H1 (cell line): ENCODE data around the gene TCFL5. TPM values are rescaled to one million over a fixed set of nuclear protein-coding genes. Genes with fewer than 3 reads are reported as not detected.
A peak's percentile ranks its signal among the peaks of the same experiment; 100 is the strongest.

Source experiments
- CTCF ChIA-PET: fragments of 300-600 bp; sonication (Branson Sonifier 250); formaldehyde crosslinking; loops from one replicate; lab custom pipeline; 2021; ENCODE audit not compliant: partially characterized antibody; lab: Charles Lee
- POLR2A ChIA-PET: fragments of 300-600 bp; sonication (Branson Sonifier 250); formaldehyde crosslinking; loops from one replicate; lab custom pipeline; 2021; ENCODE audit warnings: inconsistent platforms; ENCODE audit not compliant: partially characterized antibody; lab: Charles Lee
- DNase-seq, 2 experiments: peaks; one replicate each; pipeline versions ENCODE4 v3.0.0 to v3.0.0-alpha.2; 2010 to 2022; ENCODE audit warnings: low spot score in 2 of 2, low read depth in 1 of 2, mixed read lengths in 1 of 2
- FAIRE-seq: peaks from 2 replicates; lab custom pipeline; 2011; peaks lifted over from hg19 to GRCh38; lab: Jason Lieb, UNC
- H2AFZ ChIP-seq: 2 replicates; pipeline ENCODE4 v1.8.1; 2012; ENCODE audit warnings: low read length, inconsistent platforms
- H2AK5ac ChIP-seq: 2 replicates; pipeline ENCODE4 v1.6.1; 2013; ENCODE audit warnings: low read depth, low read length
- H2BK120ac ChIP-seq: replicated peaks from 2 replicates; pipeline ENCODE3; 2013; ENCODE audit warnings: low read depth, low read length, inconsistent platforms
- H2BK12ac ChIP-seq: 2 replicates; pipeline ENCODE4 v1.6.1; 2013; ENCODE audit warnings: low read depth, low read length
- H2BK15ac ChIP-seq: 2 replicates; pipeline ENCODE4 v1.6.1; 2013; ENCODE audit warnings: low read length
- H2BK20ac ChIP-seq: 2 replicates; pipeline ENCODE4 v1.6.1; 2013; ENCODE audit warnings: low read length
- H2BK5ac ChIP-seq: 2 replicates; pipeline ENCODE4 v1.6.1; 2013; ENCODE audit warnings: low read depth, low read length
- H3K14ac ChIP-seq: 2 replicates; pipeline ENCODE4 v1.6.1; 2013; ENCODE audit warnings: inconsistent platforms; ENCODE audit not compliant: insufficient read length
- H3K18ac ChIP-seq: 2 replicates; pipeline ENCODE4 v1.6.1; 2013; ENCODE audit warnings: low read length; ENCODE audit errors: extremely low read depth
- H3K23ac ChIP-seq: 2 replicates; pipeline ENCODE4 v1.6.1; 2013; ENCODE audit warnings: inconsistent platforms; ENCODE audit not compliant: insufficient read length
- H3K23me2 ChIP-seq: 2 replicates; pipeline ENCODE4 v1.6.1; 2013; ENCODE audit warnings: low read depth, low read length
- H3K27ac ChIP-seq: 2 replicates; pipeline ENCODE4 v1.6.1; 2011; ENCODE audit warnings: low read depth, low read length, inconsistent platforms
- H3K27me3 ChIP-seq, 4 experiments: replicated peaks in 1 of 4; 1 replicate in 1 of 4; 2 replicates in 3 of 4; pipeline versions ENCODE4 v1.6.1 to v1.8.1; 2011 to 2013; ENCODE audit warnings: low read length in 3 of 4, mild to moderate bottlenecking in 3 of 4, inconsistent platforms in 2 of 4, mixed read lengths in 2 of 4, moderate library complexity in 1 of 4; ENCODE audit not compliant: control insufficient read depth in 3 of 4, insufficient read depth in 3 of 4; ENCODE audit errors: extremely low read depth in 1 of 4
- H3K36me3 ChIP-seq, 4 experiments: 2 replicates each; pipeline versions ENCODE4 v1.6.1 to v1.8.1; 2011 to 2013; ENCODE audit warnings: mild to moderate bottlenecking in 4 of 4, low read length in 3 of 4, moderate library complexity in 2 of 4, control low read depth in 1 of 4, inconsistent platforms in 1 of 4; ENCODE audit not compliant: insufficient read depth in 4 of 4, control insufficient read depth in 2 of 4
- H3K4ac ChIP-seq: replicated peaks from 2 replicates; pipeline ENCODE3; 2013; ENCODE audit warnings: low read length, low read depth, mixed read lengths, inconsistent platforms; ENCODE audit not compliant: insufficient read length
- H3K4me1 ChIP-seq, 4 experiments: replicated peaks in 1 of 4; 1 replicate in 1 of 4; 2 replicates in 3 of 4; pipeline versions ENCODE4 v1.6.1 to v1.8.1; 2011 to 2013; ENCODE audit warnings: low read length in 3 of 4, inconsistent platforms in 2 of 4, mixed read lengths in 1 of 4; ENCODE audit not compliant: insufficient read depth in 4 of 4, control insufficient read depth in 3 of 4
- H3K4me2 ChIP-seq, 2 experiments: 2 replicates each; pipeline versions ENCODE4 v1.6.1 to v1.8.1; 2011 to 2013; ENCODE audit warnings: low read depth in 2 of 2, low read length in 2 of 2, control low read depth in 1 of 2, inconsistent platforms in 1 of 2, mild to moderate bottlenecking in 1 of 2; ENCODE audit not compliant: insufficient read depth in 1 of 2
- H3K4me3 ChIP-seq, 4 experiments: fragments of 200-600, 300-600 bp in 1 of 4; sonication (generic), shearing (Covaris generic), sonication (Bioruptor Twin) in 1 of 4; 2 replicates each; pipeline versions ENCODE4 v1.5.1 to v1.8.1; 2011 to 2016; ENCODE audit warnings: low read length in 4 of 4, low read depth in 3 of 4, control low read depth in 2 of 4, inconsistent platforms in 2 of 4, mild to moderate bottlenecking in 2 of 4, mixed read lengths in 1 of 4, moderate library complexity in 1 of 4; ENCODE audit not compliant: insufficient read depth in 2 of 4; ENCODE audit errors: extremely low read depth in 1 of 4
- H3K56ac ChIP-seq: replicated peaks from 2 replicates; pipeline ENCODE3; 2013; ENCODE audit warnings: low read depth, mild to moderate bottlenecking, mixed read lengths, low read length, inconsistent platforms; ENCODE audit not compliant: insufficient read length
- H3K79me1 ChIP-seq: 2 replicates; pipeline ENCODE4 v1.6.1; 2013; ENCODE audit warnings: low read depth, low read length, control low read depth
- H3K79me2 ChIP-seq, 2 experiments: 2 replicates each; pipeline versions ENCODE4 v1.6.1 to v1.8.1; 2012 to 2013; ENCODE audit warnings: low read length in 2 of 2, mild to moderate bottlenecking in 2 of 2, inconsistent platforms in 1 of 2; ENCODE audit not compliant: insufficient read depth in 2 of 2, control insufficient read depth in 1 of 2
- H3K9ac ChIP-seq, 4 experiments: replicated peaks in 1 of 4; 1 replicate in 1 of 4; 2 replicates in 3 of 4; pipeline versions ENCODE4 v1.6.1 to v1.8.1; 2011 to 2013; ENCODE audit warnings: low read depth in 3 of 4, low read length in 3 of 4, control low read depth in 2 of 4, mild to moderate bottlenecking in 2 of 4, moderate library complexity in 2 of 4, inconsistent platforms in 1 of 4; ENCODE audit errors: extremely low read depth in 1 of 4
- H3K9me3 ChIP-seq, 2 experiments: 2 replicates each; pipeline versions ENCODE4 v1.6.1 to v1.8.1; 2012 to 2013; ENCODE audit warnings: mild to moderate bottlenecking in 2 of 2, moderate library complexity in 2 of 2, control low read depth in 1 of 2, inconsistent platforms in 1 of 2, low read depth in 1 of 2, low read length in 1 of 2, mixed read lengths in 1 of 2; ENCODE audit not compliant: insufficient read depth in 2 of 2
- H4K20me1 ChIP-seq, 2 experiments: replicated peaks in 1 of 2; 2 replicates each; pipeline versions ENCODE3 to v1.8.1; 2011 to 2013; ENCODE audit warnings: inconsistent platforms in 2 of 2, low read length in 2 of 2, mild to moderate bottlenecking in 1 of 2; ENCODE audit not compliant: insufficient read depth in 2 of 2, control insufficient read depth in 1 of 2
- H4K5ac ChIP-seq: 2 replicates; pipeline ENCODE4 v1.6.1; 2013; ENCODE audit warnings: low read length, low read depth, mixed read lengths, inconsistent platforms; ENCODE audit not compliant: insufficient read length
- H4K8ac ChIP-seq: 2 replicates; pipeline ENCODE4 v1.8.0; 2013; ENCODE audit warnings: mild to moderate bottlenecking, moderate library complexity, low read length, inconsistent platforms; ENCODE audit not compliant: insufficient read depth; ENCODE audit errors: extremely low read depth
- H4K91ac ChIP-seq: replicated peaks from 2 replicates; pipeline ENCODE3; 2013; ENCODE audit warnings: low read length, mixed read lengths, inconsistent platforms; ENCODE audit not compliant: insufficient read length
- SIRT6 ChIP-seq: IDR thresholded peaks from one replicate; pipeline ENCODE4 v1.7.1; 2012; ENCODE audit warnings: low read length, inconsistent platforms
- WGBS, 2 experiments: shearing (Covaris generic) in 1 of 2; methylation state at CpG; one replicate each; pipeline versions ENCODE4 v1.1.6 to v1.1.7; 2013 to 2015; ENCODE audit warnings: low lambda C conversion rate in 2 of 2, mixed read lengths in 2 of 2, inconsistent platforms in 1 of 2, low coverage in 1 of 2, missing lambda C conversion rate in 1 of 2; ENCODE audit not compliant: insufficient replicate concordance in 2 of 2, insufficient coverage in 1 of 2, insufficient read length in 1 of 2; ENCODE audit errors: extremely low coverage in 1 of 2, missing lambda C conversion rate in 1 of 2; 5-methylcytosine and 5-hydroxymethylcytosine counted together
- polyA plus RNA-seq, 7 experiments: library from polyadenylated mRNA; depleted of rRNA in 3 of 7; stranded (reverse) in 5 of 7; unstranded in 2 of 7; fragments of >200 nt in 5 of 7; fragments of 200-250 nt in 2 of 7; gene quantifications; 1 replicate in 5 of 7; 2 replicates in 1 of 7; 4 replicates in 1 of 7; pipeline versions ENCODE4 v1.2.1 to v1.2.3, GENCODE V29; 2011 to 2013; ENCODE audit warnings: missing spikeins in 2 of 7, mixed read lengths in 2 of 7
- total RNA-seq: library from RNA; stranded (reverse); fragmentation: NEBNext Ultra II Directional; extraction: Animal tissue kit (Norgen Biotek cat#: 25700); gene quantifications from 2 replicates; pipeline ENCODE4 v1.2.1, GENCODE V29; 2021

TCFL5 gene
- total and polyA plus RNA-seq, 2 of the 8 experiments (the other 6 are each of a cell fraction or from before 2014, with no cell fraction given) = 6.2 to 15.0 TPM

- Histone ChIP-seq H2BK5ac (peak overlapping the region; percentile 82; the same call in 1 of the 2 replicates), H2BK12ac (no peak overlapping the region), H4K91ac (no peak overlapping the region), H2AFZ (no peak overlapping the region), H2BK15ac (no peak overlapping the region), H3K36me3 (peaks cover 0 to 19% (median 8%) of the 10 kb centered on the region in 4 experiments; a peak in 4 of 8 replicates), H3K9ac (no peak overlapping the region), H3K4me2 (no peak overlapping the region), H3K27me3 (peaks cover 0 to 8% (median 2%) of the 10 kb centered on the region in 4 experiments; a peak in 2 of 7 replicates), H3K4me1 (peaks cover 0 to 17% (median 11%) of the 10 kb centered on the region in 4 experiments; a peak in 5 of 7 replicates), H3K27ac (no peak overlapping the region), H3K4ac (no peak overlapping the region), H3K79me2 (no peaks in the 10 kb centered on the region), H3K4me3 (no peak overlapping the region), H3K14ac (no peak overlapping the region), H2BK120ac (no peak overlapping the region), H4K8ac (0 out of 2 replicates have a peak overlapping the region, but pooled peaks have one; percentile 53), H3K56ac (no peak overlapping the region), H4K5ac (no peak overlapping the region), H3K23ac (no peak overlapping the region), H3K9me3 (no peaks in the 10 kb centered on the region), H3K79me1 (no peaks in the 10 kb centered on the region), H2BK20ac (no peak overlapping the region), H4K20me1 (peaks cover 0 to 5% of the 10 kb centered on the region in 2 experiments), H2AK5ac (no peak overlapping the region), H3K18ac (no peak overlapping the region), H3K23me2 (peaks cover 13% of the 10 kb centered on the region)
- no peak for TF ChIP-seq SIRT6
- 85% methylated on average over 11 of the region's 13 CpGs; no CpG with 5 or more reads in 1 of the 2 experiments for WGBS, 2 experiments
- CTCF ChIA-PET = interaction anchor here (0.7 to 3.5 kb wide), 5 partner anchors 15 to 224 kb away, joined by 3 to 15 read pairs (median 3); no protein-coding TSS in a partner anchor
- FAIRE-seq (no peak), DNase-seq (no peak)
- POLR2A ChIA-PET = interaction anchor here (0.6 to 2.4 kb wide), 11 partner anchors 9 to 128 kb away, joined by 3 to 14 read pairs (median 7); partner anchors contain the start of gene GID8
These were observed 47.4 kb downstream of the TCFL5 start for GRCh38 chr20:62814060-62814708.
